Stimulated activated CD4-positive, alpha-beta T cell treated with anti-CD3 and anti-CD28 coated beads, Interleukin-12 subunit alpha, Interleukin-12 subunit beta, amount 100 ng/mL, for 48 hours (primary cell): ENCODE data around the gene ARHGDIG.

Experiments
- DNase-seq, 3 donors: peaks; one replicate each; pipeline ENCODE4 v3.0.0-alpha.2; 2020; ENCODE audit warnings: low read depth in 2 of 3, low spot score in 1 of 3

The ARHGDIG gene

GRCh38 chr16:296806-297510 lies 16.6 kb downstream of the ARHGDIG start:
- DNase-seq, result no peak

- no peak for DNase-seq
Measured at GRCh38 chr16:297832-298231, 17.4 kb downstream of the ARHGDIG start.

GRCh38 chr16:301235-301634 lies 20.8 kb downstream of the ARHGDIG start:
- DNase-seq, result no peak

GRCh38 chr16:301950-302349 lies 21.6 kb downstream of the ARHGDIG start:
- no peak for DNase-seq

GRCh38 chr16:303760-304505 lies 23.5 kb downstream of the ARHGDIG start:
- no peak for DNase-seq

- no peak for DNase-seq
Measured at GRCh38 chr16:305916-306626, 25.7 kb downstream of the ARHGDIG start.

GRCh38 chr16:306911-307370 lies 26.6 kb downstream of the ARHGDIG start:
- DNase-seq, result no peak

- no peak for DNase-seq
Measured at GRCh38 chr16:307691-308312, 27.4 kb downstream of the ARHGDIG start.

GRCh38 chr16:309476-309875 lies 29.1 kb downstream of the ARHGDIG start:
- DNase-seq, result no peak

GRCh38 chr16:311725-312124 lies 31.3 kb downstream of the ARHGDIG start:
- DNase-seq, result no peak

GRCh38 chr16:314351-314750 lies 34.0 kb downstream of the ARHGDIG start:
- no peak for DNase-seq

GRCh38 chr16:314795-315299 lies 34.5 kb downstream of the ARHGDIG start:
- no peak for DNase-seq

- no peak for DNase-seq
Measured at GRCh38 chr16:316741-317464, 36.5 kb downstream of the ARHGDIG start.

GRCh38 chr16:317583-317982 lies 37.2 kb downstream of the ARHGDIG start:
- no peak for DNase-seq

- no peak for DNase-seq
Measured at GRCh38 chr16:318628-319027, 38.2 kb downstream of the ARHGDIG start.

- DNase-seq, result no peak
Measured at GRCh38 chr16:320206-320605, 39.8 kb downstream of the ARHGDIG start.

GRCh38 chr16:321532-321931 lies 41.1 kb downstream of the ARHGDIG start:
- DNase-seq, result no peak

GRCh38 chr16:322476-323143 lies 42.2 kb downstream of the ARHGDIG start:
- DNase-seq, result no peak

GRCh38 chr16:324201-324450 lies 43.7 kb downstream of the ARHGDIG start:
- DNase-seq, result no peak
